H1 (cell line): ENCODE results near the gene ZNF521. TPM values are rescaled to one million over a fixed set of nuclear protein-coding genes. Genes with fewer than 3 reads are reported as not detected.

Source experiments
- CTCF ChIA-PET: fragments of 300-600 bp; sonication (Branson Sonifier 250); formaldehyde crosslinking; loops from one replicate; lab custom pipeline; 2021; ENCODE audit not compliant: partially characterized antibody; lab: Charles Lee
- POLR2A ChIA-PET: fragments of 300-600 bp; sonication (Branson Sonifier 250); formaldehyde crosslinking; loops from one replicate; lab custom pipeline; 2021; ENCODE audit warnings: inconsistent platforms; ENCODE audit not compliant: partially characterized antibody; lab: Charles Lee
- DNase-seq, 2 experiments: peaks; one replicate each; pipeline versions ENCODE4 v3.0.0 to v3.0.0-alpha.2; 2010 to 2022; ENCODE audit warnings: low spot score in 2 of 2, low read depth in 1 of 2, mixed read lengths in 1 of 2
- FAIRE-seq: peaks from 2 replicates; lab custom pipeline; 2011; peaks lifted over from hg19 to GRCh38; lab: Jason Lieb, UNC
- H2AFZ ChIP-seq: 2 replicates; pipeline ENCODE4 v1.8.1; 2012; ENCODE audit warnings: low read length, inconsistent platforms
- H2AK5ac ChIP-seq: 2 replicates; pipeline ENCODE4 v1.6.1; 2013; ENCODE audit warnings: low read depth, low read length
- H2BK120ac ChIP-seq: replicated peaks from 2 replicates; pipeline ENCODE3; 2013; ENCODE audit warnings: low read depth, low read length, inconsistent platforms
- H2BK12ac ChIP-seq: 2 replicates; pipeline ENCODE4 v1.6.1; 2013; ENCODE audit warnings: low read depth, low read length
- H2BK15ac ChIP-seq: 2 replicates; pipeline ENCODE4 v1.6.1; 2013; ENCODE audit warnings: low read length
- H2BK20ac ChIP-seq: 2 replicates; pipeline ENCODE4 v1.6.1; 2013; ENCODE audit warnings: low read length
- H2BK5ac ChIP-seq: 2 replicates; pipeline ENCODE4 v1.6.1; 2013; ENCODE audit warnings: low read depth, low read length
- H3K14ac ChIP-seq: 2 replicates; pipeline ENCODE4 v1.6.1; 2013; ENCODE audit warnings: inconsistent platforms; ENCODE audit not compliant: insufficient read length
- H3K18ac ChIP-seq: 2 replicates; pipeline ENCODE4 v1.6.1; 2013; ENCODE audit warnings: low read length; ENCODE audit errors: extremely low read depth
- H3K23ac ChIP-seq: 2 replicates; pipeline ENCODE4 v1.6.1; 2013; ENCODE audit warnings: inconsistent platforms; ENCODE audit not compliant: insufficient read length
- H3K23me2 ChIP-seq: 2 replicates; pipeline ENCODE4 v1.6.1; 2013; ENCODE audit warnings: low read depth, low read length
- H3K27ac ChIP-seq: 2 replicates; pipeline ENCODE4 v1.6.1; 2011; ENCODE audit warnings: low read depth, low read length, inconsistent platforms
- H3K27me3 ChIP-seq, 4 experiments: replicated peaks in 1 of 4; 1 replicate in 1 of 4; 2 replicates in 3 of 4; pipeline versions ENCODE4 v1.6.1 to v1.8.1; 2011 to 2013; ENCODE audit warnings: low read length in 3 of 4, mild to moderate bottlenecking in 3 of 4, inconsistent platforms in 2 of 4, mixed read lengths in 2 of 4, moderate library complexity in 1 of 4; ENCODE audit not compliant: control insufficient read depth in 3 of 4, insufficient read depth in 3 of 4; ENCODE audit errors: extremely low read depth in 1 of 4
- H3K36me3 ChIP-seq, 4 experiments: 2 replicates each; pipeline versions ENCODE4 v1.6.1 to v1.8.1; 2011 to 2013; ENCODE audit warnings: mild to moderate bottlenecking in 4 of 4, low read length in 3 of 4, moderate library complexity in 2 of 4, control low read depth in 1 of 4, inconsistent platforms in 1 of 4; ENCODE audit not compliant: insufficient read depth in 4 of 4, control insufficient read depth in 2 of 4
- H3K4ac ChIP-seq: replicated peaks from 2 replicates; pipeline ENCODE3; 2013; ENCODE audit warnings: low read length, low read depth, mixed read lengths, inconsistent platforms; ENCODE audit not compliant: insufficient read length
- H3K4me1 ChIP-seq, 4 experiments: replicated peaks in 1 of 4; 1 replicate in 1 of 4; 2 replicates in 3 of 4; pipeline versions ENCODE4 v1.6.1 to v1.8.1; 2011 to 2013; ENCODE audit warnings: low read length in 3 of 4, inconsistent platforms in 2 of 4, mixed read lengths in 1 of 4; ENCODE audit not compliant: insufficient read depth in 4 of 4, control insufficient read depth in 3 of 4
- H3K4me2 ChIP-seq, 2 experiments: 2 replicates each; pipeline versions ENCODE4 v1.6.1 to v1.8.1; 2011 to 2013; ENCODE audit warnings: low read depth in 2 of 2, low read length in 2 of 2, control low read depth in 1 of 2, inconsistent platforms in 1 of 2, mild to moderate bottlenecking in 1 of 2; ENCODE audit not compliant: insufficient read depth in 1 of 2
- H3K4me3 ChIP-seq, 4 experiments: fragments of 200-600, 300-600 bp in 1 of 4; sonication (generic), shearing (Covaris generic), sonication (Bioruptor Twin) in 1 of 4; 2 replicates each; pipeline versions ENCODE4 v1.5.1 to v1.8.1; 2011 to 2016; ENCODE audit warnings: low read length in 4 of 4, low read depth in 3 of 4, control low read depth in 2 of 4, inconsistent platforms in 2 of 4, mild to moderate bottlenecking in 2 of 4, mixed read lengths in 1 of 4, moderate library complexity in 1 of 4; ENCODE audit not compliant: insufficient read depth in 2 of 4; ENCODE audit errors: extremely low read depth in 1 of 4
- H3K56ac ChIP-seq: replicated peaks from 2 replicates; pipeline ENCODE3; 2013; ENCODE audit warnings: low read depth, mild to moderate bottlenecking, mixed read lengths, low read length, inconsistent platforms; ENCODE audit not compliant: insufficient read length
- H3K79me1 ChIP-seq: 2 replicates; pipeline ENCODE4 v1.6.1; 2013; ENCODE audit warnings: low read depth, low read length, control low read depth
- H3K79me2 ChIP-seq, 2 experiments: 2 replicates each; pipeline versions ENCODE4 v1.6.1 to v1.8.1; 2012 to 2013; ENCODE audit warnings: low read length in 2 of 2, mild to moderate bottlenecking in 2 of 2, inconsistent platforms in 1 of 2; ENCODE audit not compliant: insufficient read depth in 2 of 2, control insufficient read depth in 1 of 2
- H3K9ac ChIP-seq, 4 experiments: replicated peaks in 1 of 4; 1 replicate in 1 of 4; 2 replicates in 3 of 4; pipeline versions ENCODE4 v1.6.1 to v1.8.1; 2011 to 2013; ENCODE audit warnings: low read depth in 3 of 4, low read length in 3 of 4, control low read depth in 2 of 4, mild to moderate bottlenecking in 2 of 4, moderate library complexity in 2 of 4, inconsistent platforms in 1 of 4; ENCODE audit errors: extremely low read depth in 1 of 4
- H3K9me3 ChIP-seq, 2 experiments: 2 replicates each; pipeline versions ENCODE4 v1.6.1 to v1.8.1; 2012 to 2013; ENCODE audit warnings: mild to moderate bottlenecking in 2 of 2, moderate library complexity in 2 of 2, control low read depth in 1 of 2, inconsistent platforms in 1 of 2, low read depth in 1 of 2, low read length in 1 of 2, mixed read lengths in 1 of 2; ENCODE audit not compliant: insufficient read depth in 2 of 2
- H4K20me1 ChIP-seq, 2 experiments: replicated peaks in 1 of 2; 2 replicates each; pipeline versions ENCODE3 to v1.8.1; 2011 to 2013; ENCODE audit warnings: inconsistent platforms in 2 of 2, low read length in 2 of 2, mild to moderate bottlenecking in 1 of 2; ENCODE audit not compliant: insufficient read depth in 2 of 2, control insufficient read depth in 1 of 2
- H4K5ac ChIP-seq: 2 replicates; pipeline ENCODE4 v1.6.1; 2013; ENCODE audit warnings: low read length, low read depth, mixed read lengths, inconsistent platforms; ENCODE audit not compliant: insufficient read length
- H4K8ac ChIP-seq: 2 replicates; pipeline ENCODE4 v1.8.0; 2013; ENCODE audit warnings: mild to moderate bottlenecking, moderate library complexity, low read length, inconsistent platforms; ENCODE audit not compliant: insufficient read depth; ENCODE audit errors: extremely low read depth
- H4K91ac ChIP-seq: replicated peaks from 2 replicates; pipeline ENCODE3; 2013; ENCODE audit warnings: low read length, mixed read lengths, inconsistent platforms; ENCODE audit not compliant: insufficient read length
- BRCA1 ChIP-seq: IDR thresholded peaks from 2 replicates; pipeline ENCODE4 v1.6.1; 2012; ENCODE audit warnings: low read depth, low read length, improper control_type of control experiment
- CHD1 ChIP-seq: IDR thresholded peaks from 2 replicates; pipeline ENCODE4 v1.6.1; 2012; ENCODE audit warnings: low read depth, low read length, improper control_type of control experiment
- EGR1 ChIP-seq: IDR thresholded peaks from 2 replicates; pipeline ENCODE4 v1.6.1; 2011; ENCODE audit warnings: low read depth, low read length, borderline replicate concordance
- HDAC2 ChIP-seq, 2 experiments: fragments of 300-600 bp in 1 of 2; sonication (generic) in 1 of 2; IDR thresholded peaks; 2 replicates each; pipeline ENCODE4 v1.6.1; 2011 to 2012; ENCODE audit warnings: low read depth in 2 of 2, low read length in 2 of 2, mild to moderate bottlenecking in 2 of 2, moderate library complexity in 2 of 2, borderline replicate concordance in 1 of 2, inconsistent platforms in 1 of 2
- NRF1 ChIP-seq: IDR thresholded peaks from 2 replicates; pipeline ENCODE4 v1.6.1; 2011; ENCODE audit warnings: mild to moderate bottlenecking, low read depth, low read length, improper control_type of control experiment
- RFX5 ChIP-seq: IDR thresholded peaks from 2 replicates; pipeline ENCODE4 v1.6.1; 2011; ENCODE audit warnings: low read depth, low read length, improper control_type of control experiment, borderline replicate concordance
- RXRA ChIP-seq: IDR thresholded peaks from 2 replicates; pipeline ENCODE4 v1.6.1; 2011; ENCODE audit warnings: low read depth, mild to moderate bottlenecking, low read length, moderate library complexity; ENCODE audit not compliant: insufficient read depth
- SAP30 ChIP-seq: fragments of 300-600 bp; sonication (generic); IDR thresholded peaks from 2 replicates; pipeline ENCODE4 v1.7.1; 2012; ENCODE audit warnings: low read length, moderate library complexity, mild to moderate bottlenecking, inconsistent platforms; ENCODE audit not compliant: insufficient read depth, insufficient replicate concordance
- SP4 ChIP-seq: IDR thresholded peaks from 2 replicates; pipeline ENCODE4 v1.6.1; 2012; ENCODE audit warnings: low read length, inconsistent platforms
- SRF ChIP-seq: IDR thresholded peaks from 2 replicates; pipeline ENCODE4 v1.6.1; 2011; ENCODE audit warnings: mild to moderate bottlenecking, low read depth, low read length, moderate library complexity
- SUZ12 ChIP-seq: fragments of 200-600 bp; sonication (generic); IDR thresholded peaks from 2 replicates; pipeline ENCODE4 v1.6.1; 2012; ENCODE audit warnings: mild to moderate bottlenecking, inconsistent platforms, low read length, moderate library complexity, mixed read lengths
- TBP ChIP-seq: IDR thresholded peaks from 2 replicates; pipeline ENCODE4 v1.6.1; 2011; ENCODE audit warnings: low read depth, low read length, improper control_type of control experiment
- WGBS, 2 experiments: shearing (Covaris generic) in 1 of 2; methylation state at CpG; one replicate each; pipeline versions ENCODE4 v1.1.6 to v1.1.7; 2013 to 2015; ENCODE audit warnings: low lambda C conversion rate in 2 of 2, mixed read lengths in 2 of 2, inconsistent platforms in 1 of 2, low coverage in 1 of 2, missing lambda C conversion rate in 1 of 2; ENCODE audit not compliant: insufficient replicate concordance in 2 of 2, insufficient coverage in 1 of 2, insufficient read length in 1 of 2; ENCODE audit errors: extremely low coverage in 1 of 2, missing lambda C conversion rate in 1 of 2; 5-methylcytosine and 5-hydroxymethylcytosine counted together
- polyA plus RNA-seq, 7 experiments: library from polyadenylated mRNA; depleted of rRNA in 3 of 7; stranded (reverse) in 5 of 7; unstranded in 2 of 7; fragments of >200 nt in 5 of 7; fragments of 200-250 nt in 2 of 7; gene quantifications; 1 replicate in 5 of 7; 2 replicates in 1 of 7; 4 replicates in 1 of 7; pipeline versions ENCODE4 v1.2.1 to v1.2.3, GENCODE V29; 2011 to 2013; ENCODE audit warnings: missing spikeins in 2 of 7, mixed read lengths in 2 of 7
- total RNA-seq: library from RNA; stranded (reverse); fragmentation: NEBNext Ultra II Directional; extraction: Animal tissue kit (Norgen Biotek cat#: 25700); gene quantifications from 2 replicates; pipeline ENCODE4 v1.2.1, GENCODE V29; 2021
- TF ChIP-seq, protein P1 (sequence below): IDR thresholded peaks from 2 replicates; pipeline ENCODE4 v1.6.1; 2011; ENCODE audit warnings: low read length, improper control_type of control experiment

Gene ZNF521
- total and polyA plus RNA-seq, 2 of the 8 experiments (the other 6 are each of a cell fraction or from before 2014, with no cell fraction given) = 9.5 to 15.8 TPM

DNA sequence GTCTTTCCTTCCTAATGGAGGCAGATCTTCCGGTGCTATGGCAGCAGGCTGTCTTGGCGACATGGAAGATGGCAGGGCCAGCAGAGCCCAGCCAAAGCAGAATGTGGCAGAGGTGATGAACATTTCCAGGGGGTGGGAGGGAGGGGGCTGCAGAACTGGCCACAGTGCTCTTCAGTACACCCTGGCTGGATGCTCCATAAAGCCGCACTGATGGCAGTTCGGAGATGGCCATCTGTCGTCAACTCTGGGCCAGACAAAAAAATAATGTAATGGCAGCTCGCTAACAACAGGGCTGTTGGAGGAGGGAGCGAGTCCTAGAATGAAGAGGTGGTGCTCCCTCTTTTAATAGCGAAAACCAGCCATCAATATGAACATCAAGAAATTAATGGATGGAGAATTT, 271.0 kb downstream of the ZNF521 start:
- Histone ChIP-seq H4K5ac (no peak overlapping the region), H3K9me3 (no peaks in the 10 kb centered on the region), H2AK5ac (no peak overlapping the region), H3K4me2 (no peak overlapping the region), H4K91ac (no peak overlapping the region), H3K18ac (no peak overlapping the region), H3K27me3 (no peaks in the 10 kb centered on the region), H3K14ac (no peak overlapping the region), H2BK120ac (no peak overlapping the region), H3K23me2 (no peaks in the 10 kb centered on the region), H3K79me2 (no peaks in the 10 kb centered on the region), H2AFZ (no peak overlapping the region), H3K4ac (no peak overlapping the region), H3K36me3 (no peaks in the 10 kb centered on the region), H3K4me1 (peaks cover 0 to 5% (median 2%) of the 10 kb centered on the region in 4 experiments; a peak in 4 of 7 replicates), H2BK15ac (no peak overlapping the region), H2BK5ac (no peak overlapping the region), H4K8ac (no peak overlapping the region), H3K56ac (no peak overlapping the region), H3K27ac (no peak overlapping the region), H2BK20ac (no peak overlapping the region), H3K9ac (no peak overlapping the region), H4K20me1 (no peaks in the 10 kb centered on the region), H3K23ac (no peak overlapping the region), H2BK12ac (no peak overlapping the region), H3K4me3 (no peak overlapping the region), H3K79me1 (no peaks in the 10 kb centered on the region)
- no peak for FAIRE-seq
- TF ChIP-seq, protein P1, sequence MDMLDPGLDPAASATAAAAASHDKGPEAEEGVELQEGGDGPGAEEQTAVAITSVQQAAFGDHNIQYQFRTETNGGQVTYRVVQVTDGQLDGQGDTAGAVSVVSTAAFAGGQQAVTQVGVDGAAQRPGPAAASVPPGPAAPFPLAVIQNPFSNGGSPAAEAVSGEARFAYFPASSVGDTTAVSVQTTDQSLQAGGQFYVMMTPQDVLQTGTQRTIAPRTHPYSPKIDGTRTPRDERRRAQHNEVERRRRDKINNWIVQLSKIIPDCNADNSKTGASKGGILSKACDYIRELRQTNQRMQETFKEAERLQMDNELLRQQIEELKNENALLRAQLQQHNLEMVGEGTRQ = no peak
- TF ChIP-seq CHD1 (no peak), SAP30 (no peak), RFX5 (no peak), RXRA (no peak), TBP (no peak), SUZ12 (no peak), SRF (no peak), HDAC2 (IDR thresholded peaks at IDR 0.05; ENCODE audit: borderline replicate concordance in 1 of 2, low read depth in 2 of 2, low read length in 2 of 2) (no peak), EGR1 (no peak), NRF1 (no peak), SP4 (no peak), BRCA1 (no peak)
- ChIA-PET POLR2A (no interaction called here), CTCF (no interaction called here)
- WGBS, 2 experiments = 97% methylated on average over 8 of the region's 8 CpGs; no CpG with 5 or more reads in 1 of the 2 experiments
- DNase-seq = no peak
